Eye (tissue), 1 donor: ENCODE data around the gene EQTN.

ENCODE experiments used
- DNase-seq: peaks from one replicate; pipeline ENCODE4 v3.0.0-alpha.2; 2015

Gene EQTN

DNA sequence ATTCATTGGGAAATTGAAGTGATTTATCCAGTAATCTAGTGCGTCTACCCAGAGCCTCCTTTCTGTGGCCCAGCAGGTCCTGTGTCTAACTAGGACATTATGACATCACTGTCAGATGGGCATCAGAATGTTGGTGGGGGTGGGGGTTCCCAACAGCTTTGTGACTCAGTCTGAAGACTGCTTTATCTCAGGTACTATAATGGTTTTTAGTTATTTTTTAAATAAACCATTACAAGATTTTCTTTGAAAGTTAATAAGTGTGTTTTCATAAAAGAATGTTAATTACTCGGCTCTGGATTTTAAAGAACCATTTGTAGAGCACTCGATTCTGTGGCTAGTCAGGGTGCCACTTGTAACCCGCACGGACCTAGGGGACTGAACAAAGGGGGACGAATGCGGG, at the start of gene EQTN:
EQTN (minus strand) TSS at position 101 of the 400 bp plus-strand sequence; CDS start at position 6, 95 bp downstream.
- DNase-seq = no peak

DNA sequence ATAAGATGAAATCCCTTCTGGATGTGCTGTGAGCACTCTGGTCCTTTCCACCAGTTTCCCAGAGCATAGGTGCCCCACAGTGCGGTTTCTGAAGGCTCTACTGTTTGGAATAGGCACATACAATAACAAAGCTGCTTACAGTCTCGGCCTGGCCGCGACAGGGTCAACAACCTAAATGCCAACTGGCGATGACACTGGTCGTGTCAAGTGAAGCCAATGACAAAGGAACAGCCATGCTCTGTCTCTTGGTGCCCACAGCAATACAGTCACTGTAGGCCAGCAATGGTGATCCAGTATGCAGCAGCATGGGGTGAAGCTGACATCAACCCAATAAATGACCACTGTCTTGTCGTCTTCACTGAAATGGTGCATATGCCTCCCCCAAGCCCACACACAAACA, 47.8 kb upstream of the EQTN start:
- no peak for DNase-seq

DNA sequence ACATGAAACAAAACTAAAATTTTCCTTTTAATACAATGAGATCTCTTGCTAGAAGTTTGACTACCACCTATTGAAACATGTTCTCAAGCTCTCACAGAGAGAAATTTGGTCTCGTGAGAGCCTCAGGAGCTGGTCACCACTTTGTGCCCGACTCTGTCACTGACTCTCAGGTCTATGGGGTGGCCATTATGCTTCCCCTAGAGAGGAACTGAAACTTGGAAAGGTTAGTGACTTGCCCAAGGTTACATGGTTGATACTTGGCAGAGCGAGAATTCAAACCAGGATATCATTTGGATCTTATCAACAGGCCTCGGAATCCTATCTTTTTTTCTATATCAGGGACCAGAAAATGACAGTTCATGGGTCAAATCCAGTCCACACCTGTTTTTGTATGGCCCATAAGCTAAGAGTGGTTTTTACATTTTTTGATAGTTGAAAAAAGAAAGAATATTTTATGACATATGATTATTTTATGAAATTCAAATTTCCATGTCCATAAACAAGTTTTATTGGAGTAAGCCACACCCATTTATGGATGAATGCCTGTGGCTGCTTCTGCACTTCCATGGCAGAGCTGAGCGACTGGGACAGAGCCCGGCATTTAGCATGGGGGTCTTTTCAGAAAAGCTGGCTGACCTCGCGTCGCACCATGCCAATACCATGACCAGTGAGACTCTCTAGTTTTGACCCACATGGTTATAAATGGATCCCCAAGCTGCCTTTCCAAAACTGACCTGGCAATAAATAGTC, 44.8 kb upstream of the EQTN start:
- no peak for DNase-seq

DNA sequence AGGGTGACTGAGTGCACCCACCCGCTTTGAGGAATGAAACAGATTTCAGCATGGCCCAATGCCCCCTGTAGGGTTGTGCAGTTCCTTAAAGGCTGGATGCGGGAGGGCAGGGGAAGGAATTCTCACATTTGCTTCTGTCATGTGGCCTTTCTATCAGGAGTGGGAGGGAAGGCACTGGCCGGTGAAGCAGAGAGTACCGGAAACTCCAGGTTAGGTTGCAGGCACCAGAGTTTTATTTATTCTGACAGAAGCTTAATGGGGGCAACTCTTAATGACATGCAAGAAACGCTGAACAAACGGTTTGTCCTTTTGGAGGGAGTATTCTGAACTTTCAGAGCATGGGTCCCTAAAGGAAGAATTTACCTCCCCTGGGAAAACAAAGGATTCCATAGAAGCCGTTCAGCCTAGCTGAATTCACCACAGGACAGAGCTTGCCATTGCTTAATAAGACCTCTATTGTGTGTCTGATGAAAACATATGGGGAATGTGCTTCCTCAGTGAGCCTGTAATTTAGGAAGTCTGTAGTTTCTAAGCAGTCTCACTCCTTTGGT, 44.1 kb upstream of the EQTN start:
- DNase-seq = peak; percentile 92

DNA sequence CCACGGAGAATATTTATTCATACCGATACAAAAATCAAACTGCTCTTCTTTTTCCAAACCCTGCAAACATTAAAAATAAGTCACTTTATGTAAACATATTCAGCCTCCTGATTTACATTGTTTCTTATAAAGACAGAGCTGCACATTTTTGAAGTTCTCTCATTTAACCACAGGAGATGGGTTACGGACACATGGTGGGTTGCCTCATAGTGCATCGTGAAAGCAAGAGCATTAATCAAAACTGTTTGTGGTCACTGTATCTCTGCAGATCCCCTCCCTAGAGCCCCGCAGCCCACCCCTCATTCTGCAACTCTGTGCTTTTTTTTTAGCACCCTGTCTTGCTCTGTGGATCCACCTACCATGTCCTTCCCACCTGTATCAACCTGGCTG, 43.3 kb upstream of the EQTN start:
- no peak for DNase-seq

DNA sequence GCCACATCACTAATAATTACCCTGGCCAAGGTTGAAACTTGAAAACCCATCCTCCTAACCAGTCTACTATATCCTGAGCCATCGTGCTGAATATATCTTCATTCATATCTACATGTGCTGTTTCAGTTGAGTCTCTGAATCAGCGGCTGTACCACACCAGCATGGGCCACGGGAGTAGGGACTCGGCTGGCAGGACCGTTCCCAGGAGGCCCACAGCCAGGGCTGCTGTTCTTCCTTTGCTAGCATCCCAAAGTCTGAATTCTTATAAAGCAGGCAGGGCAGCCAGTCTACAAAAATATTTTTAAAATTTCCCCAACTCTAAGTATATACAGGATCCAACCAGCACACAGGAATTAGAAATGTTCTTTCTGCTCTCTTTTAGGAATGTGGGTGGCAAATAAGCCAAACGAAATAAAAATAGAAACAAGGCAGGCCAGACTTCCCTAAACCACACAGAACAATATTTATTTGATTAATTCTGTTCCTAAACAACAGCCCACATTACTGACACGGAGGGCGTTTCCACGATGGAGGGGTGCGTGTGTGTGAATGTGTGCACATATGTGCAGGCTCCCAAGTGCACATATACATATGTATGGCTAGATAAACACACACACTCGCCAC, 42.8 kb upstream of the EQTN start:
- peak; percentile 46 for DNase-seq

DNA sequence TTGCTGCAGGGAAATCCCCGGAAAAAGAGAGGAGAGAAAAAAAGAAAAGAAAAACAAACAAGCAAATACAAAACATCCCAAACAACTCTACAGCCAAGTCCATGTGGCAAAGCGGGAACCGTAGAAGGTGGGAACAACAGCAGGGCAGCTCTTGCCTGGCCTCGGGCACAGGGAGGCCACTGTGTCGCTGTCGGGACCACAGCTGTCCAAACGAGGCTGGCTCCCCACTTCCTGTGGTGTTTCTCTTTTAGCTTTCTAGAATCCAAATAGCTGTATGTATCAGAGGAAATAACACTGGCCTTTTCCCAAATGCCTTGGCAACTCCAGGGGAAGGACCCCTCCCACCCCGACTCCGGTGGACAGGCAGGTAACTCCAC, 41.6 kb upstream of the EQTN start:
- DNase-seq = no peak

DNA sequence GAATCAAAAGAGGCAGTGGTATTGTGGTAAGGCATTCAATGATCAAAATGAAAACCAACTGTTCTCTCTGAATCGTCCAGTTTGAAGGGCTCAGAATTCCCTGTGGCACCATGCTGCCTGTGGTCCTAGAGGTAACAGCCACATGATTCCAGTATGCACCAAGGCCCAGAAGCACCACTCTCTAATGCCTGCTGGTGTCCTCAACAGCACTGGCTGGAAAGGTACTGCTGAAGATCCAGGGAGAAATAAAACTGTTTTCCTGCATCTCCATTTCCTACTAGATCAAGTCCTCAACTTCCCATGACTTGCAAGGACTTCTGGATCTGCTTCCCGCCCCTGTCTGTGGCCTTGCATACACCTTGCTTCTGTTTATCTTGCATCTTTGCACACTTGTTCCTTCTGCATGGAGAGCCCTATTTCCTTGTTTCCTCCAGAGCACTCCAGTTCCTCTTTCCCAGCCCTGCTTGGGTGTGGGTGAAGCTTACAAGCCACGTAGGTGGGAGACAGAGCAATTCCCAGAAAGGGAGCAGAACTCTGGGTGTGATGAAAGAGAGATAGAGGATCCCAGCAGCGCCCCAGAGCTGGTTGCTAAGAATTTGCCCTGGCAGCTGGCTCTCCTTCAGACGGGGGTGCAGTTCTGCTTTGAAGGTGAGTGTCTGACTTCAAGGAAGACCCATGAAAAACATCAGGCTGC, 41.0 kb upstream of the EQTN start:
- no peak for DNase-seq

DNA sequence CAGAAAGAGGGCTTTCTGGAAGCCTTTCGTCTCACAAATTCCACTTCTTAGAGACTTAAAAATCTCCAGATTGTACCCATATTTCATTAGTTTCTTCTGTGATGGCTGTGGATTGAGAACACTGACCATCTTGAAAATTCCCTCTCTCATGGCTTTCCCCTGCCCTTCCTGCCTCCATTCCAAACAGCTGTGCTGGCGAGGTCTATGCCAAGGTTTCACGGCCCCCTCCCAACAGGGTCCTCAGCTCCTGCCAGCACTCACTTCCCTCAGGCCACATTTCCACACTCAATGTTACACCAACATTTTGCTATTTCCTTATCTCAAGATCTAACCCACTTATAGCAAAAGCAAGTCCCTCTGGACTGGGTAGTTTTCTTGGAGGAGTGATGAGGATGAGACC, 40.3 kb upstream of the EQTN start:
- DNase-seq = no peak

DNA sequence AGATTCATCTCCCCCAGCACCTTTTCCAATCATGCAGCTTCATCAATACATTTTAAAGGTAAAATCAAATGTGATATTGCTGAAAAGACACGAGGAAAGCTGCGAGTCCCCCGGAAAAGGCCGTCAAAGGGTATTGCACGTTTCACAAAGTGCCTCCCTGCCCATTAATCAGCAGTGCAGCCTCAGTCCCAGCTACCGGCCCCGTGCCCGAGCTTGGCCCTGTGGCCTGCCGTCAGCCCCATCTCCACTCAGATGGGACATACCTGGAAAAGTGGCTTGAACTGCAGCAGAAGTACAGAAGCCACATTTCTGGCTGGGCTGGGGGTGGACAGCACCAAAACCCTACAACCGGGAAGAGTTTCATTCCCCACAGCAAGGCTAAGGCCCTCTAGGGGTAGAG, 39.9 kb upstream of the EQTN start:
- no peak for DNase-seq

DNA sequence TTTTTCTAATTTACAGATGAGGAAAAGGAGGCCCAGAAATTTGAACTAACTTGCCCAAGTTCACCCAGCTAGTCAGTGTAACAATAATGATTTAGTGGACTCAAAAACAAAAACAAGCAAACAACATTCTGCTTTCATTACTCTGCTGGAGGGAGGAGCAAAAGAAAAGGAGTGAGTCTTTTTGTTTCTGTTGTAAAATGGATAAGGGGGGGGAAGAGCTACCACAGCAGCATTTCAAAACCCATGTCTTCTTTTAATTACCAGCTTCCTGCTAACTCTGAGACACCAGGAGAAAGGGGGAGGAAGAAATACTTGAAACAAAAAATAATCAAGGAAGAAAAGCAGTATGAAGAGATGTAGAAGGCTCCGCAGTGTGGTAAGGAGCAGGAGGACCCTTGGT, 39.2 kb upstream of the EQTN start:
- DNase-seq = no peak

DNA sequence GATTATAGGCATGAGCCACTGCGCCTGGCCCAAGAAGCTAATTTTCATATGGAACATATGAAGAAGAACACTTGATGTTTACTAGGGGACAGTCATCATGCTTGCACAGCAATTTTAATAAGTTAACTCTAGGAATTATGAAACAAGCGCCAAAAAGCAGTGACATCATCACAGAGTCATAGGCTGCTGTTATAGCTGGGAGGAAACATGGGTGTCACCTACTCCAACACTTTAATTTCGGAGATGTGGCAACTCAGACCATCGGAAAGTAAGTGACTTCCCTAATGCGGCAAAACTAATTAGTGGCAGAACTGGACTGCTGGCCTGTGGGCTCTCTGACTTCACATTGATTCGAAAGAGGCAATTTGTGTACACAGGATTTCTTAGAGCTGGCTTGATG, 38.1 kb upstream of the EQTN start:
- DNase-seq = no peak

DNA sequence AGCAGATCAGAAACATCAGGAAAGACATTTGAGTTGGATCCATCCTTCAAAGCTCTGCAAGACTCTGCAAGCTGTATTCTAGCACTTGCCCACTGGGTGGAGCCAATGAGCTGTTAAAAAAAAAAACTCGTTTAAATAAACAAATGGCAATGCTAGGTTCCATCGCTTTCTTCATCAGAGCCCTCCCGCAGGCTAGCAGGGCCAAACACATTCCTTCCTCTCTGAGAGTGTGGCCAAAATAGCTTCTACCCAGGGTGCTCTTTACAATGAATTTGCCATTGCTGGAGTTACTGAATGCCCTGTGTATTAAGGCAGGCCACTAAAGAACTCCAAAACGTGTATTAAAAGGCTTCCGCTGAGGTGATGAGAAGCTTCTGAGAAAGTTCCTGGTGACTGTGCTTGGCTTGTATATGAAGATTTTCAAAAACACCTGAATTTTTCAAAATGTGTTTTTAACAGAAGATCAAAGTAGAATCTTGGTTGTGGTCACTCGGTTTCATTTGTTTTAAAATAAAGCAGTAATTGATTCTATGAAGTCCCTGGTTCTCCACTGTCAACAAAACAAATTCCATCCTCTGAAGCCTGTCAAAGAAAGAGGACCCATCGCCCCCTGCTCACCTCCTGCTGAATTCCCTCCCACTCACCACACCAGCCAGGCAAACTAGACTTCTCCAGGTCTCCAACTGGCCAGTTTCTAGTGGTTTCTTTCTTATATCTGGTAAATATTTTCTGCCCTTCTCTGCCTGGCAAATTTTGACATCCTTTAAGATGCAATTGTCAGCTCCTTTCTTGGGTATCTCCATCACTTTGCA, 36.5 kb upstream of the EQTN start:
- peak; percentile 96 for DNase-seq

DNA sequence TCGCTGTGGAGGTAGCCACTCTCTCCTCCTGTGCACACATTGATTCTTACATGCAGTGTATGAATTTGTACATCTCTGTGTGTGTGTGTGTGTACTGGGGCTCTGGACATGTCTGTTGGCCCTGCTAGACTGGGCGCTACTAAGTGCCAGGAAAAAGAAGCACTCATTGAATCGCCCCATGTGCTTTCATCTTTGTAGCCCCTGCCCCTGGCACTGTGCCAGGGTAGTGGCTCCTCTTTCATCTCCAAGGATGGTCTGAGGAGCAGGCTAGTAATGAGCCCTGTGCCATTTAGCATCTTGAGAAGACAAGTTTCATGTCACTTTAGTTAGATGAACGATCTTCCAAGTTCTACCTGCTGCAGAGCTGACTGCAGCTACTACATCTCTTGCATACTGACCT, 34.4 kb upstream of the EQTN start:
- no peak for DNase-seq

DNA sequence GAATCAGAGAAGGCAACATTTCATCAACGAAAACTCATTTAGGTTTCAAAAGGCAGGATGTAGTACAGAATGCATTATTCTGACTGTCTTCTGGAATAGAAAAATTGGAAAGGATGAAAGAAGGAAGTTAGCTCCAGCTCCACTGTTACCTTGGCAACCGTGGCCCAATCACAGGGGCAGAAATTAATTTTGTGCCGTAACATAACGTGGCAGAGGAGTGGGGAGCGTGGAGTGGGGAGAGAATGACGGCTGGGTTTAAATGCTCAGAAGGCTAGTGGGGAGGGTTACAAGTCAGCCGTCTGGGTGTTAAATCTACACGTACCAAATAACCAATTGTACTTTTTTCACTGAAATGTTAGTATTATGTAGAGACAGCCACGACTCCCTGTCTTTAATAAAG, 32.3 kb upstream of the EQTN start:
- no peak for DNase-seq

DNA sequence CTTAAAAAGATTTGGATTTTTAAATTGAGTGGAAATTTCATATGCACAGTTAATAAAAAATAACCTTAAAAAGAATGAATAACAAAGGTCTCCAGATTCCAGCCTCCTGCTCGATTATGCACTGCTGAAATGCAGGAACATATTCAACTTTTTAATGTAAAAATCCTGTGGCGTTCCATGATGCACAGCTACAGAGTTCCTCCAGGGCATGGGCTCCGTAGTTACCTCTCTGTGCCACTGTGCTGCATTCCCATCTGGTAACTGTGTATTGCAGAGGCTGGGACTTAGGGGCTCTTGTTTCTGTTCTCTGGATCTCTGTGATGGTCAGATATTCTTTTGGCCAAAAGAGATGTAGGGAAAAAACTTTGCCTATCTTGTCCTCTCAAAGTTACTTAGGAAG, 31.5 kb upstream of the EQTN start:
- DNase-seq = no peak

DNA sequence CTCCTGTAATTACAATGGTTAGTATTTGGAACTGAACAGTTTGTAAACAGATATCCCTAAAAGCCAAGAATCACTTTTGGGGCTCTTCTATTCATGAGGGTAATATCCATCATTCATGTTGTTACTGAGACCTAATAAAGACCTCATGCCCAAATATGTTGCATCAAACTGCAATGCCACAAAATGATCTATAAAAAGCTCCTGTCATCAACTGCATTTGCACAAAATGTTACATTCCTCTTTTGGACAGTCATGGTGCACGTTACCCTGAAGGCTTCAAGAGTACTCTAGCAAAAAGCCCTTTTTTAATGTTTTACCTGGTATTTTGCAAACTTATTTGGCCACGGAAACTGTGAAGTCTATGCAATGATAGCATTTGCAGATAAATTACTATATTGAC, 14.2 kb upstream of the EQTN start:
- DNase-seq = no peak

DNA sequence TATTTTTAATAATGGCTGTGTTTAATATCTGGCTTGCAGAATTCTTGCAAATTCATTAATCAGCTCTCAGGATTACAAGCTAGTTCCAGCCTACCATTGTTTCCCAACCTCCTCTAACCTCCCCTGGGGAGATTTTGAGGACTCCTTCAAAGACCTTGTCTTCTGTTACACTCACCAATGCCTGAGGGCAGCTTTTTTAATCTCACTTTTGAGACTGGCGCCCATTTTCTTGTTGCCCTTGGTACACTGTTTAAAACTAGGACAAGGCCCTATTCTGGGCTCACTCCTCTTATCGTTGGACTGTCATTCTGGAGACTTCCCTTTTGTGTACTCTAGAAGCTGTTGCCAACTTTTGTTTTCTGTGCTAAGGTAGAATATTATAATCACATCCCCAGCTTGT, 13.6 kb upstream of the EQTN start:
- no peak for DNase-seq

DNA sequence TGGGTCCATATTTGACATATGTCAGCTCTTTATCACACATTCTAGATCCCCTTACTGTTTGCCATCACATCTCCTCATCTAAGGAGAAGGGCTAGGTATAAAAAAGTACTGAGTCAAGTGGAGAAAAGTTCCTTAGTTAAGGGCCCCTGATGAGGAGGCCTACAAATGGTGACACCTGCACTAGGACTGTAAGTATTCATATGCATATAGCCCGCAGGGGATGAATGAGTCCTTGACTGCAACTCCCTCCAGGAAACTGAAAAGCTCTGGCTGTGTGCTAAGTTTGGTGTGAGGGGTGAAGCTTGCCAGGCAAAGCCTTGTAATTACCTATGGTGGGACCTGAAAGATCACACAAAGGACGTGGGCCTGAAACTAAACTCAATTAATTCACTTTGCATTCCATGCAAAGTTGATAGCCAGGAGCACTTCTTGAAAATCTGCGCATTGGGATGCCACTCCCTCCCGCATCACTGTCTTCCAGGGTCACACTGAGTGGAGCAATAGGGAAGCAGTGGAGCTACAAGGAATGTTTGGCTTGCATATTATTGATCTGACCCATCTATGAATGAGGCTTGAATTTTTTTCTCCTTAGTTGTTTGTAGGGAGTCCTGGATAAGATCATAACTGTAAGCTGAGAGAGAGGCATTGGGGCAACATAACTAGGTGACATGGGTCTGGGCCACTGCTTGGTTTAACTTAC, 11.9 kb upstream of the EQTN start:
- no peak for DNase-seq

DNA sequence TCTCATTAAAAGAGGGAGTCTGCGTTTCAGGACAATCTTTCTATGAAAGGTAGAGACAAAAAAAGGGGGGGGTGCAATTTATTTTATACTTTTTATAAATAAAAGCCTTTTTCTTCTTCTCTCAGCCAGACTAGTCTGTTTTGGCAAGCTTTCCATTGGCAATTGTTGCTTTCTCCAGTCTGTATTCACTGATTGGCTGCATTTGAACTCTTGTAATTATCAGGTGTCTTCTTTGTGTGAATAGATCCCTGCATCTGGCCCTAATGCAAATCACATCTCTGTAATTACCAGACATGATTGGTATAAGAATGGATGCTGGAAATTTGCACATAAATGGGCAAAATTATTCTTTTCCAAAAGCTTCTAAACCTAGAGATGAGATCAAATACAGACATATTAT, 7.6 kb upstream of the EQTN start:
- DNase-seq = no peak

DNA sequence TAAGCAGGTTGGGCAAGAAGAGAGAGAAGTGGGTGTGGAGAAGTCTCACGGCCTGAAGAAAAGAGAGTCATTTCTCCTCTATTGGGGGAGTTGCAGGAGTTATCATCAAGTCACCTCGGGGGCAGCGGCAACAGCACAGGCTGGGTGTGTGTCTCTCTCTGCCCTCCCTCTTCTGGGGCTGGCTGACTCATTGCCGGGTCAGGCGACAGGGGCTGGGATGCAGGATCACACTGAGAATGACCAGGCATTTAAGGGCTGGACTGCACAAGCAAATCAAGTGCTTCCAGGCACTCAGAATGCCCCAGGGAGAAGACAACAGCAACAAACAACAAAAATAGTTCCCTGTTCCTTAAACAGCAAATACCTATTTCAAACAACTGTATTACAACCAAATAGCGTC, 6.3 kb upstream of the EQTN start:
- no peak for DNase-seq

DNA sequence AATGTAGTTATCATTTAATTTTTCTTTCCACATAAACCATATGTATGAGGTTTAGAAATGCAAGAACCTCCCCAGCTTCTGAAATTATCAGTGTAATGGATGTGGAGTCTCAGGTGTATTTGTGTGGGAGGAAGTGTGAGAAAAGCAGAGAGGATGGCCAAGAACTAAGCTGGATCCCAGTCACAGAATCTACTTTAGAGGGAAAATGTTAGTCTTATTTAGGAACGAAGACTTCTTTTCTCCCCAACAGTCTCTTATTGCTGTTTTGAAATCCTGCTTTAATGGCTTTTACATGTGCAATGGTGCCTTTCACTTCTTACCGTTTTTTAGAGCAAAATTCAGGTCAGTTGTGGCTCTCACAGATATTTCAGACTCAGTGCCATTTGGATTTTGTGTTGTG, 3.0 kb downstream of the EQTN start:
- no peak for DNase-seq
